Spleen (tissue), 11 donors: ENCODE measurements around the gene GNAZ. TPM values are rescaled to one million over a fixed set of nuclear protein-coding genes. Genes with fewer than 3 reads are reported as not detected.
A peak's percentile ranks its signal among the peaks of the same experiment; 100 is the strongest.

Experiments
- DNase-seq: peaks from one replicate; pipeline ENCODE4 v3.0.0-alpha.2; 2020
- H3K27ac ChIP-seq, 8 donors: fragments of 200-600 bp; sonication (generic) in 7 of 8; 1 replicate in 4 of 8; 2 replicates in 4 of 8; pipeline versions ENCODE4 v1.5.0 to v1.8.0; 2016 to 2021; ENCODE audit warnings: inconsistent platforms in 4 of 8, mild to moderate bottlenecking in 4 of 8, moderate library complexity in 1 of 8
- H3K27me3 ChIP-seq, 7 donors: fragments of 200-600 bp; sonication (generic) in 6 of 7; replicated peaks in 1 of 7; 1 replicate in 4 of 7; 2 replicates in 3 of 7; pipeline versions ENCODE4 v1.5.0 to v1.8.0; 2016 to 2021; ENCODE audit warnings: inconsistent platforms in 3 of 7, mild to moderate bottlenecking in 1 of 7
- H3K36me3 ChIP-seq, 6 donors: fragments of 200-600 bp; sonication (generic) in 5 of 6; 1 replicate in 4 of 6; 2 replicates in 2 of 6; pipeline versions ENCODE4 v1.5.0 to v1.8.0; 2016 to 2021; ENCODE audit warnings: inconsistent platforms in 2 of 6
- H3K4me1 ChIP-seq, 6 donors: fragments of 200-600 bp; sonication (generic) in 5 of 6; 1 replicate in 3 of 6; 2 replicates in 3 of 6; pipeline versions ENCODE4 v1.5.0 to v1.8.0; 2016 to 2021; ENCODE audit warnings: inconsistent platforms in 3 of 6
- H3K4me3 ChIP-seq, 8 donors: fragments of 200-600 bp; sonication (generic) in 7 of 8; 1 replicate in 4 of 8; 2 replicates in 4 of 8; pipeline versions ENCODE4 v1.5.0 to v1.8.0; 2016 to 2021; ENCODE audit warnings: inconsistent platforms in 4 of 8, mild to moderate bottlenecking in 4 of 8, moderate library complexity in 2 of 8
- H3K9me3 ChIP-seq, 8 donors: fragments of 200-600 bp; sonication (generic) in 7 of 8; 1 replicate in 4 of 8; 2 replicates in 4 of 8; pipeline versions ENCODE4 v1.5.0 to v1.8.0; 2016 to 2021; ENCODE audit warnings: inconsistent platforms in 4 of 8
- POLR2A ChIP-seq, 3 donors: fragments of 450-650 bp; IDR thresholded peaks; one replicate each; pipeline ENCODE4 v1.5.1; 2017; ENCODE audit warnings: antibody characterized with exemption in 3 of 3, mild to moderate bottlenecking in 1 of 3
- POLR2AphosphoS5 ChIP-seq, 3 donors: sonication (generic); formaldehyde crosslinking; IDR thresholded peaks; one replicate each; pipeline ENCODE4 v1.5.1; 2017; ENCODE audit warnings: antibody characterized with exemption in 3 of 3
- WGBS, 5 donors: extraction: QIAGEN DNeasy Blood & Tissue Kit in 3 of 5; methylation state at CpG; one replicate each; pipeline versions ENCODE4 v1.1.5 to v1.1.7; 2013 to 2018; 5-methylcytosine and 5-hydroxymethylcytosine counted together
- intact Hi-C: fragments of 100-400 bp; cut with DNase I; formaldehyde crosslinking; loops from one replicate; pipeline ENCODE4 v1.15.0; 2023; ENCODE audit warnings: low total_unique reads
- polyA plus RNA-seq, 3 donors: library from polyadenylated mRNA; stranded (reverse); fragments of 200-250 nt; gene quantifications; one replicate each; pipeline ENCODE4 v1.2.1, GENCODE V29; 2013
- total RNA-seq, 7 donors: library from RNA; depleted of rRNA in 3 of 7; stranded (reverse); fragments of >200 nt in 3 of 7; fragmentation: NEBNext Ultra II Directional in 4 of 7; extraction: Animal tissue kit (Norgen Biotek cat#: 25700) in 4 of 7; gene quantifications; one replicate each; pipeline versions ENCODE4 v1.1.0 to v1.2.1, GENCODE V29; 2016 to 2021
- TF ChIP-seq, protein P1 (sequence below), 11 experiments: fragments of 200-600 bp in 7 of 11; fragments of 450-650 bp in 4 of 11; sonication (generic) in 4 of 11; IDR thresholded peaks in 8 of 11; conservative IDR thresholded peaks in 3 of 11; 1 replicate in 7 of 11; 2 replicates in 4 of 11; pipeline versions ENCODE4 v1.4.0 to v1.8.0; 2016 to 2021; ENCODE audit warnings: antibody characterized with exemption in 11 of 11, inconsistent platforms in 4 of 11, mild to moderate bottlenecking in 1 of 11
- donor health status: healthy with polysubstance abuse.
- donor health status: DM: no; HTN: no; CAD: no; lungs with moderate emphysema.
- donor health status: DM: no; HTN: no; CAD: no.
- donor health status: Bipolar disorder and iron deficiency.
- donor health status: healthy.
- donor health status: DM: no; HTN: no; CAD: no.
- donor health status: DM: yes; HTN: yes; CAD: no.

Gene GNAZ
- total and polyA plus RNA-seq, 10 donors: 2.3 to 11.8 (median 6.8) TPM

DNA sequence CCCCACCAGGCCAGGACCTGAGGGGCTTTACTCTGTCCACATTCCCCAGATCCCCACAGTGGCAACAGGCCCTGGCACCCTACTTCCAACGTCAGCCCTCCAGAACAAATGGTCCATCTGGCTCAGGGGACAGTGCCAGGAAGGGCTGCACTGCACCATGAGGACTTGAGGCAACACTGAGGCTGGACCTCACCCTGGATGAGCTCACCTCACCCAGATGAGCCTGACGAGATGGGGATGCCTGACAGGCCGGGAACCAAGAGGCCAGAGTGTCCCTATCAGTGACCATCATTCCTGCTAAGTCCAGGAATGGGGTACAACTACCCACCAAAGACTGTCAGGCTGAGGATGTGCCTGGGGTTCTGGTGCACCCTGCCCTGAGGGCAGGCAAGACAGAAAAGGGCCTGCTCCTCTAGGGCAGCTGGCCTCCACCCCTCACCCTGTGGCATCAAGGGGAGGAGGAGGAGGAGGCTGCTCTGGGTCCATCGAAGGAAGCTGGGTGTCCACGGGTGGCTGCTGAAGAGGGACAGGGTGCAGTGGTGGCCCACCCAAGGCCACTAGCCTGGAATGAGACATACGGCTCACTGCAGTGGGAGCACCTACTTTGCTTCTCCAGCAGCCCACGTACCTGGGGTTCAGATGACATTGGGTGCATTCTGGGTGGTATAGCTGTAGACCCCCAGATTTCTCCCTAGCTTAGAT is 56.9 kb downstream of the GNAZ start:
- peaks cover 0 to 9% (median 0%) of the 10 kb centered on the region in 6 donors for H3K36me3 ChIP-seq
- no peak overlapping the region for H3K27ac ChIP-seq
- no peaks in the 10 kb centered on the region for H3K9me3 ChIP-seq
- WGBS, 5 donors: 88 to 93% (median 89%) methylated on average over 5 to 7 of the region's 7 CpGs
- intact Hi-C loops: no loop called here
- H3K4me1 ChIP-seq: peaks cover 0 to 9% (median 5%) of the 10 kb centered on the region in 6 donors
- H3K4me3 ChIP-seq: no peak overlapping the region
- TF ChIP-seq POLR2A (IDR thresholded peaks at IDR 0.05): no peak
- TF ChIP-seq POLR2AphosphoS5 (IDR thresholded peaks at IDR 0.05): no peak
- TF ChIP-seq, protein P1, sequence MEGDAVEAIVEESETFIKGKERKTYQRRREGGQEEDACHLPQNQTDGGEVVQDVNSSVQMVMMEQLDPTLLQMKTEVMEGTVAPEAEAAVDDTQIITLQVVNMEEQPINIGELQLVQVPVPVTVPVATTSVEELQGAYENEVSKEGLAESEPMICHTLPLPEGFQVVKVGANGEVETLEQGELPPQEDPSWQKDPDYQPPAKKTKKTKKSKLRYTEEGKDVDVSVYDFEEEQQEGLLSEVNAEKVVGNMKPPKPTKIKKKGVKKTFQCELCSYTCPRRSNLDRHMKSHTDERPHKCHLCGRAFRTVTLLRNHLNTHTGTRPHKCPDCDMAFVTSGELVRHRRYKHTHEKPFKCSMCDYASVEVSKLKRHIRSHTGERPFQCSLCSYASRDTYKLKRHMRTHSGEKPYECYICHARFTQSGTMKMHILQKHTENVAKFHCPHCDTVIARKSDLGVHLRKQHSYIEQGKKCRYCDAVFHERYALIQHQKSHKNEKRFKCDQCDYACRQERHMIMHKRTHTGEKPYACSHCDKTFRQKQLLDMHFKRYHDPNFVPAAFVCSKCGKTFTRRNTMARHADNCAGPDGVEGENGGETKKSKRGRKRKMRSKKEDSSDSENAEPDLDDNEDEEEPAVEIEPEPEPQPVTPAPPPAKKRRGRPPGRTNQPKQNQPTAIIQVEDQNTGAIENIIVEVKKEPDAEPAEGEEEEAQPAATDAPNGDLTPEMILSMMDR (IDR thresholded peaks at IDR 0.05 in 8 of 11, conservative IDR thresholded peaks at IDR 0.05 in 3 of 11): no peak
- no peak for DNase-seq
- no peaks in the 10 kb centered on the region for H3K27me3 ChIP-seq

DNA sequence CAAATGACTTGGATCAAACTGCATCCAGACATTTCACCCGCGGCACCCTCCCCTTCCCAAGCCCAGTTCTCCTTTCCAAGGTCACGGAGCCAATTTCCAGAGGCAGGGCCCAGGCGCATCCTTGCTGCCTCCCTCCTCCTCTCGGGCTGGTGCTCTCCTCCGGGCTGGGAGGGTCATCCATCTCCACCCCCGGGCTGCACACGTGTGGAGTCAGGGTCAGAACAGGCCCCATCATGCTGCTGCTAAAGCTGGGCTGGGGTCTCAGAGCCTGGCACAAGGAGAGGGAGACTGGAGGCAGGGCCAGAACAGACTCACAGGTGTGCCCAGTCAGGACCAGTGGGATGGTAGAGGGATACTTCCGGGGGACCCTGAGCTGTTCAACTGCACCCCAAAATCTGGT is 57.5 kb downstream of the GNAZ start:
- Histone ChIP-seq H3K27ac (no peak overlapping the region), H3K9me3 (no peaks in the 10 kb centered on the region), H3K27me3 (no peaks in the 10 kb centered on the region), H3K4me1 (peaks cover 0 to 9% (median 5%) of the 10 kb centered on the region in 6 donors), H3K36me3 (peaks cover 0 to 9% (median 0%) of the 10 kb centered on the region in 6 donors), H3K4me3 (no peak overlapping the region)
- 69 to 91% (median 81%) methylated on average over 9 of the region's 9 CpGs for WGBS, 5 donors
- DNase-seq: no peak
- intact Hi-C loops: loop anchor here (2.0 kb wide), 1 partner anchor 169 kb away; no protein-coding TSS in a partner anchor
- TF ChIP-seq POLR2AphosphoS5 (IDR thresholded peaks at IDR 0.05) (no peak), POLR2A (IDR thresholded peaks at IDR 0.05) (no peak)
- TF ChIP-seq, protein P1 (IDR thresholded peaks at IDR 0.05 in 8 of 11, conservative IDR thresholded peaks at IDR 0.05 in 3 of 11): no peak

DNA sequence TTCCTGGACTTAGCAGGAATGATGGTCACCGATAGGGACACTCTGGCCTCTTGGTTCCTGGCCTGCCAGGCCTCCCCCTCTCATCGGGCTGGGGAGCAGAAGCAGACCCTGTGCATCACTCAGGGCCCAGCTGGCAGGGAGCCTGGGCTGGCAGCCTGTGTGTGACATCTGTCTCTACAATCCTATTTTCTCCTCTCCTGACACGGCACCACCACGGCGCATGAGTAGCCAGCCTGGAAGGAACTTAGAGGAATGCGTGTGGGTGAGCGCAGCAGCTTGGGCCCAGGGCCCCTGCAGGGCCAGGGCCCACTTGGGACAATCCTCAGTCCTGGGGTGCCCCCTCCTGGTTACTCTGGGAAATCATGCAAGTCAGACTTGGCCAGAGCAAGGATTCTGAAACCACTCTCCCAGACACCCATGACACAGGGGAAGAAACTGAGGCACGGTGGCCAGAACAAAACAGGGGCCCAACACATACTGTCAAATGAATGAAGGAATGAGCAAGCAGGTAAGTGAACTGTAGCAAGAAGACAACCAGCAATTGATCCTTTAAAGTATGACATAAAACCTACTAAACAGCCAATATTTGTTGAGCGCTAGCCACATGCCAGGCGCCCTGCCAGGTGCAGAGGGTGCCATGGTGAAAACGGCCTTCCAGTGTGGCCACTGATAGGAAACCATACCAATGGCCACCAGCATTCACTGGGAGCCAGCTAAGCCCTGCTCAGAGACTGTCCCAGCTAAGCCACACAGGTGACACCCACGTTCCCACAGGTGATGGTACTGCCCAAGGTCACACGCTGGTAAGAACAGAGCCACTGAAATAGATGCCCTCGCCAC is 58.2 kb downstream of the GNAZ start:
- TF ChIP-seq POLR2A (IDR thresholded peaks at IDR 0.05): no peak
- TF ChIP-seq, protein P1 (IDR thresholded peaks at IDR 0.05 in 8 of 11, conservative IDR thresholded peaks at IDR 0.05 in 3 of 11): peak; percentile 71 to 91 (median 84)

DNA sequence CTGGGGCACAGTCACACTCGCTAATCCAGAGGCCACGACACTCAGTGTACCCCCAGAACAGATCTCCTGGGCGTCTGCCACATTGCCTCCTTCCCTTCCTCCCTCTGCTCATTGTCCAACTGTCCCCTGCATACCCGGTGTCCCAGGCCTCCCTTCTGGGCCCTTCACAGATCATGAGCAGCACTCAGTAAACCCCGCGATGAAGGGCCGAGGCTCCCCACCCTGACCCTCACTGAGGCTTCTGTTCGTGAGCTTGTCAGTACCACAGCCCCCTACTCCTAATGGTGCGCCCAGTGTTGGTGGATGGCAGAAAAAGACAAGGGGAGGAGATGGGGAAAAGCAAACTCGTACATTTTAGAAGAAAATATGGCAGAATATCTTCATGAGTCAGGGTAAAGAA is 58.8 kb downstream of the GNAZ start:
- WGBS, 5 donors: 74 to 91% (median 75%) methylated on average over 10 of the region's 10 CpGs
- Histone ChIP-seq H3K27ac (no peak overlapping the region), H3K27me3 (no peaks in the 10 kb centered on the region), H3K36me3 (no peaks in the 10 kb centered on the region), H3K9me3 (no peaks in the 10 kb centered on the region), H3K4me1 (peaks cover 0 to 9% (median 5%) of the 10 kb centered on the region in 6 donors), H3K4me3 (no peak overlapping the region)
- intact Hi-C loops: loop anchor here (2.0 kb wide), 1 partner anchor 170 kb away; no protein-coding TSS in a partner anchor
- DNase-seq: no peak
- TF ChIP-seq POLR2AphosphoS5 (IDR thresholded peaks at IDR 0.05) (no peak), POLR2A (IDR thresholded peaks at IDR 0.05) (no peak)
- TF ChIP-seq, protein P1 (IDR thresholded peaks at IDR 0.05 in 8 of 11, conservative IDR thresholded peaks at IDR 0.05 in 3 of 11): no peak

More for the DNA sequence above, 58.2 kb downstream of the GNAZ start:
- Histone ChIP-seq H3K4me3 (no peak overlapping the region), H3K27me3 (no peaks in the 10 kb centered on the region), H3K4me1 (peaks cover 0 to 9% (median 5%) of the 10 kb centered on the region in 6 donors), H3K27ac (no peak overlapping the region), H3K36me3 (peaks cover 0 to 3% (median 0%) of the 10 kb centered on the region in 6 donors), H3K9me3 (no peaks in the 10 kb centered on the region)
- WGBS, 5 donors: 34 to 50% (median 40%) methylated on average over 12 to 14 of the region's 14 CpGs
- intact Hi-C loops: loop anchor here (2.0 kb wide), 1 partner anchor 170 kb away; no protein-coding TSS in a partner anchor
- peak; percentile 90 for DNase-seq
